Stimulated activated naive B cell treated with anti-CD40 and anti-IgM and Interleukin-4, amounts not matched to agents 10 μg/mL and 1 μg/mL and 100 μg/mL, for 72 hours (primary cell): ENCODE data around the gene CTBS.
"Not testable (repeated sequence)": the region's sequence is repeated elsewhere in the genome, so short reads cannot be mapped to it uniquely, and the experiment has no call there.

Experiments used
- ATAC-seq, 2 donors: fragments of 150-1000 bp; cut with Tn5 transposase; replicated peaks; 2 replicates each; pipeline ENCODE4 v1.10.0; 2021; ENCODE audit warnings: moderate library complexity in 1 of 2
- DNase-seq: peaks from one replicate; pipeline ENCODE4 v3.0.0; 2021
- H3K27ac Mint-ChIP-seq: one replicate; pipeline ENCODE4 v1.8.0; 2022; ENCODE audit warnings: mild to moderate bottlenecking, mixed read lengths
- H3K27me3 Mint-ChIP-seq, 2 donors: one replicate each; pipeline ENCODE4 v1.8.0; 2022; ENCODE audit warnings: mixed read lengths in 2 of 2
- H3K36me3 Mint-ChIP-seq, 2 donors: one replicate each; pipeline ENCODE4 v1.8.0; 2022; ENCODE audit warnings: mixed read lengths in 2 of 2, mild to moderate bottlenecking in 1 of 2
- H3K4me1 Mint-ChIP-seq, 2 donors: one replicate each; pipeline ENCODE4 v1.8.0; 2022; ENCODE audit warnings: mixed read lengths in 2 of 2, mild to moderate bottlenecking in 1 of 2
- H3K4me3 Mint-ChIP-seq, 2 donors: one replicate each; pipeline ENCODE4 v1.8.0; 2022; ENCODE audit warnings: mild to moderate bottlenecking in 2 of 2, mixed read lengths in 2 of 2, moderate library complexity in 1 of 2
- H3K9me3 Mint-ChIP-seq, 2 donors: one replicate each; pipeline ENCODE4 v1.8.0; 2022; ENCODE audit warnings: mixed read lengths in 2 of 2, mild to moderate bottlenecking in 1 of 2

The CTBS gene

GRCh38 chr1:84571150-84571535 is 3.1 kb downstream of the CTBS start:
- ATAC-seq = no peak
- Mint-ChIP-seq H3K27me3 (no peaks in the 10 kb centered on the region), H3K4me1 (peaks cover 29 to 49% of the 10 kb centered on the region in 2 donors), H3K4me3 (peak overlapping the region in 1 of 2 donors; percentile 0), H3K27ac (no peak overlapping the region), H3K9me3 (peaks cover 0 to 2% of the 10 kb centered on the region in 2 donors), H3K36me3 (peaks cover 30 to 39% of the 10 kb centered on the region in 2 donors)
- DNase-seq = no peak

GRCh38 chr1:84570436-84571149 is 3.6 kb downstream of the CTBS start:
- H3K9me3 Mint-ChIP-seq = peaks cover 0 to 2% of the 10 kb centered on the region in 2 donors
- peaks cover 30 to 39% of the 10 kb centered on the region in 2 donors for H3K36me3 Mint-ChIP-seq
- no peak overlapping the region for H3K27ac Mint-ChIP-seq
- H3K4me1 Mint-ChIP-seq = peaks cover 29 to 49% of the 10 kb centered on the region in 2 donors
- DNase-seq (no peak), ATAC-seq (no peak)
- peak overlapping the region in 1 of 2 donors; percentile 0 for H3K4me3 Mint-ChIP-seq
- H3K27me3 Mint-ChIP-seq = no peaks in the 10 kb centered on the region

GRCh38 chr1:84569216-84569615 is 5.0 kb downstream of the CTBS start:
- no peak for ATAC-seq
- Mint-ChIP-seq H3K36me3 (peaks cover 33 to 34% of the 10 kb centered on the region in 2 donors), H3K27me3 (no peaks in the 10 kb centered on the region), H3K27ac (no peak overlapping the region), H3K9me3 (peaks cover 0 to 2% of the 10 kb centered on the region in 2 donors), H3K4me3 (no peak overlapping the region), H3K4me1 (peaks cover 26 to 36% of the 10 kb centered on the region in 2 donors)
- no peak for DNase-seq

GRCh38 chr1:84550826-84551225 is 23.4 kb downstream of the CTBS start:
- H3K9me3 Mint-ChIP-seq = no peaks in the 10 kb centered on the region
- DNase-seq (no peak), ATAC-seq (no peak)
- no peak overlapping the region for H3K27ac Mint-ChIP-seq
- no peak overlapping the region for H3K4me3 Mint-ChIP-seq
- H3K4me1 Mint-ChIP-seq = no peaks in the 10 kb centered on the region
- no peaks in the 10 kb centered on the region for H3K27me3 Mint-ChIP-seq
- peaks cover 2 to 11% of the 10 kb centered on the region in 2 donors for H3K36me3 Mint-ChIP-seq

GRCh38 chr1:84541679-84542078 is 32.6 kb downstream of the CTBS start:
- Mint-ChIP-seq H3K36me3 (peaks cover 12 to 37% of the 10 kb centered on the region in 2 donors), H3K4me3 (no peak overlapping the region), H3K27ac (no peak overlapping the region), H3K9me3 (no peaks in the 10 kb centered on the region), H3K4me1 (peaks cover 10 to 11% of the 10 kb centered on the region in 2 donors), H3K27me3 (no peaks in the 10 kb centered on the region)
- ATAC-seq (no peak), DNase-seq (no peak)

- no peak for DNase-seq
- no peak for ATAC-seq
- no peaks in the 10 kb centered on the region for H3K27me3 Mint-ChIP-seq
- H3K4me3 Mint-ChIP-seq = no peak overlapping the region
- no peaks in the 10 kb centered on the region for H3K9me3 Mint-ChIP-seq
- H3K4me1 Mint-ChIP-seq = peaks cover 10 to 11% of the 10 kb centered on the region in 2 donors
- H3K27ac Mint-ChIP-seq = no peak overlapping the region
- peaks cover 13 to 34% of the 10 kb centered on the region in 2 donors for H3K36me3 Mint-ChIP-seq
Observed at GRCh38 chr1:84540759-84541158, 33.5 kb downstream of the CTBS start.

GRCh38 chr1:84539972-84540371 is 34.3 kb downstream of the CTBS start:
- Mint-ChIP-seq H3K4me1 (peaks cover 10 to 11% of the 10 kb centered on the region in 2 donors), H3K9me3 (no peaks in the 10 kb centered on the region), H3K36me3 (peaks cover 16 to 34% of the 10 kb centered on the region in 2 donors), H3K27me3 (no peaks in the 10 kb centered on the region), H3K27ac (no peak overlapping the region), H3K4me3 (no peak overlapping the region)
- ATAC-seq = no peak
- no peak for DNase-seq

GRCh38 chr1:84538599-84538998 is 35.6 kb downstream of the CTBS start:
- Mint-ChIP-seq H3K36me3 (peaks cover 18 to 30% of the 10 kb centered on the region in 2 donors), H3K27ac (no peak overlapping the region)
- DNase-seq = no peak

GRCh38 chr1:84525779-84526178 is 48.5 kb downstream of the CTBS start:
- no peaks in the 10 kb centered on the region for H3K27me3 Mint-ChIP-seq
- peaks cover 14% of the 10 kb centered on the region in 2 donors for H3K36me3 Mint-ChIP-seq
- H3K4me3 Mint-ChIP-seq = no peak overlapping the region
- no peaks in the 10 kb centered on the region for H3K4me1 Mint-ChIP-seq
- H3K9me3 Mint-ChIP-seq = peaks cover 3 to 4% of the 10 kb centered on the region in 2 donors
- no peak overlapping the region for H3K27ac Mint-ChIP-seq
- DNase-seq (no peak), ATAC-seq (no peak)

More at GRCh38 chr1:84538599-84538998, 35.6 kb downstream of the CTBS start:
- peaks cover 10 to 11% of the 10 kb centered on the region in 2 donors for H3K4me1 Mint-ChIP-seq
- H3K4me3 Mint-ChIP-seq = no peak overlapping the region
- no peaks in the 10 kb centered on the region for H3K27me3 Mint-ChIP-seq
- H3K9me3 Mint-ChIP-seq = no peaks in the 10 kb centered on the region
- no peak for ATAC-seq

GRCh38 chr1:84524590-84524989 is 49.6 kb downstream of the CTBS start:
- Mint-ChIP-seq H3K4me3 (no peak overlapping the region), H3K27ac (no peak overlapping the region), H3K9me3 (peaks cover 3 to 4% of the 10 kb centered on the region in 2 donors), H3K4me1 (no peaks in the 10 kb centered on the region), H3K36me3 (peaks cover 12 to 14% of the 10 kb centered on the region in 2 donors), H3K27me3 (no peaks in the 10 kb centered on the region)
- no peak for DNase-seq
- ATAC-seq = no peak

GRCh38 chr1:84510668-84511067 is 63.6 kb downstream of the CTBS start:
- no peak for DNase-seq
- Mint-ChIP-seq H3K9me3 (peaks cover 0 to 6% of the 10 kb centered on the region in 2 donors), H3K4me1 (no peaks in the 10 kb centered on the region), H3K27ac (no peak overlapping the region), H3K27me3 (no peaks in the 10 kb centered on the region), H3K36me3 (peaks cover 14% of the 10 kb centered on the region in 2 donors), H3K4me3 (no peak overlapping the region)
- ATAC-seq = no peak

- DNase-seq = no peak
- peaks cover 17 to 18% of the 10 kb centered on the region in 2 donors for H3K36me3 Mint-ChIP-seq
- no peak overlapping the region for H3K4me3 Mint-ChIP-seq
- H3K27ac Mint-ChIP-seq = no peak overlapping the region
- no peaks in the 10 kb centered on the region for H3K4me1 Mint-ChIP-seq
- no peaks in the 10 kb centered on the region for H3K27me3 Mint-ChIP-seq
- ATAC-seq = no peak
- H3K9me3 Mint-ChIP-seq = peaks cover 0 to 6% of the 10 kb centered on the region in 2 donors
Observed at GRCh38 chr1:84510165-84510564, 64.1 kb downstream of the CTBS start.

GRCh38 chr1:84509029-84509428 is 65.2 kb downstream of the CTBS start:
- Mint-ChIP-seq H3K27me3 (no peaks in the 10 kb centered on the region), H3K36me3 (peaks cover 18 to 19% of the 10 kb centered on the region in 2 donors), H3K9me3 (peaks cover 0 to 6% of the 10 kb centered on the region in 2 donors), H3K4me3 (no peak overlapping the region), H3K27ac (no peak overlapping the region), H3K4me1 (peaks cover 5 to 8% of the 10 kb centered on the region in 2 donors)
- DNase-seq (no peak), ATAC-seq (no peak)

GRCh38 chr1:84508510-84508909 is 65.7 kb downstream of the CTBS start:
- H3K4me1 Mint-ChIP-seq = peaks cover 7 to 14% of the 10 kb centered on the region in 2 donors
- DNase-seq = no peak
- H3K27me3 Mint-ChIP-seq = no peaks in the 10 kb centered on the region
- peaks cover 18 to 19% of the 10 kb centered on the region in 2 donors for H3K36me3 Mint-ChIP-seq
- peaks cover 0 to 6% of the 10 kb centered on the region in 2 donors for H3K9me3 Mint-ChIP-seq
- H3K27ac Mint-ChIP-seq = no peak overlapping the region
- ATAC-seq = no peak
- H3K4me3 Mint-ChIP-seq = no peak overlapping the region

GRCh38 chr1:84507887-84508286 is 66.4 kb downstream of the CTBS start:
- H3K4me3 Mint-ChIP-seq, H3K9me3 Mint-ChIP-seq, DNase-seq, ATAC-seq, H3K27ac Mint-ChIP-seq, H3K27me3 Mint-ChIP-seq: not testable (repeated sequence)
- Mint-ChIP-seq H3K4me1 (peaks cover 9 to 20% of the 10 kb centered on the region in 2 donors), H3K36me3 (peaks cover 18 to 19% of the 10 kb centered on the region in 2 donors)
